ACHN (cell line): ENCODE results near the gene HERC6.
"Not testable (repeated sequence)": the region's sequence is repeated elsewhere in the genome, so short reads cannot be mapped to it uniquely, and the experiment has no call there.

Source experiments
- DNase-seq: peaks from one replicate; pipeline ENCODE4 v3.0.0-alpha.2; 2015
- in situ Hi-C: cut with HindIII; loops from 2 replicates; pipeline ENCODE4 v1.10.0; 2017; ENCODE audit warnings: low sequenced_read_pairs, low pct_ligation_motif_present, low pct_unique_long_range_greater_than_20kb

HERC6 gene

GRCh38 chr4:88439161-88439760 is 60.6 kb downstream of the HERC6 start:
- in situ Hi-C loops, result no loop called here
- DNase-seq, result no peak

DNA sequence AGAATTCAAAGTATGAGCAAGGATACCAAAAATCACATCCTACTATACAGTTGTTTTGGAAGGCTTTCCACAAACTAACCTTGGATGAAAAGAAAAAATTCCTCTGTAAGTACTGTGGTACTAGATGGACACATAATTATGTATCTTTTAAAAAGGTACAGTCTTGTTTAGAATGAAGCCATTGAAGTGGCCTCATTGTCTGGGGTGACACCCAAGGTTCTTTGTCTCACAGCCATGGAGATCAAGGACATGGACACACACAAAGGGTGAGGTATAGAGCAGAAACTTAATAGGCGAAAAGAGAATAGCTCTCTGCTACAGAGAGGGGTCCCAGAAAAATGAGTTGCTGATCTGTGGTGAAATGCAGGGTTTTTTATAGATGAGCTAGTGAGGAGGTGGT is 61.5 kb downstream of the HERC6 start:
- in situ Hi-C loops, result no loop called here

GRCh38 chr4:88441696-88442095 is 63.0 kb downstream of the HERC6 start:
- no peak for DNase-seq
- in situ Hi-C loops, result no loop called here

More for the DNA sequence above, 61.5 kb downstream of the HERC6 start:
- DNase-seq, result no peak

- in situ Hi-C loops, result no loop called here
Measured at GRCh38 chr4:88442689-88443191, 64.1 kb downstream of the HERC6 start.

GRCh38 chr4:88443486-88443885 is 64.8 kb downstream of the HERC6 start:
- no peak for DNase-seq
- in situ Hi-C loops, result no loop called here

More at GRCh38 chr4:88442689-88443191, 64.1 kb downstream of the HERC6 start:
- DNase-seq, result peak; percentile 47

- no peak for DNase-seq
- in situ Hi-C loops, result no loop called here
Measured at GRCh38 chr4:88445252-88445651, 66.6 kb downstream of the HERC6 start.

DNA sequence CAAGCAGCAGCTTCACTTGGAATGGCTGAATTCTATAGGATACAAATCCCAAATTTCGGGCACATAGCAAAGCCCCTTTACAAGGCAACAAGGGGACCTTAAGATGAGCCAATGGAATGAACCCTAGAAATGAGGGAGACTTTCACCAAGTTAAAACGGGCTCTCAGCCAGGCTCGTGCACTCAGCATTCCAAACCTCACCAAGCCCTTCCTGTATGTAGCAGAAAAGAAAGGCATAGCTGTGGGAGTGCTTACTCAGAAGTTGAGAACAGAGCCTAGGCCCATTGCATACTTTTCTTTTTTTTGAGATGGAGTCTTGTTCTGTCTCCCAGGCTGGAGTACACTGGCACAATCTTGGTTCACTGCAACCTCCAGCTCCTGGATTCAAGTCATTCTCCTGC is 67.5 kb downstream of the HERC6 start:
- DNase-seq, result no peak
- in situ Hi-C loops, result no loop called here

GRCh38 chr4:88447371-88448095 is 68.9 kb downstream of the HERC6 start:
- DNase-seq, result no peak
- in situ Hi-C loops, result no loop called here

- in situ Hi-C loops, result not testable (repeated sequence)
Measured at GRCh38 chr4:88448211-88448765, 69.6 kb downstream of the HERC6 start.

DNA sequence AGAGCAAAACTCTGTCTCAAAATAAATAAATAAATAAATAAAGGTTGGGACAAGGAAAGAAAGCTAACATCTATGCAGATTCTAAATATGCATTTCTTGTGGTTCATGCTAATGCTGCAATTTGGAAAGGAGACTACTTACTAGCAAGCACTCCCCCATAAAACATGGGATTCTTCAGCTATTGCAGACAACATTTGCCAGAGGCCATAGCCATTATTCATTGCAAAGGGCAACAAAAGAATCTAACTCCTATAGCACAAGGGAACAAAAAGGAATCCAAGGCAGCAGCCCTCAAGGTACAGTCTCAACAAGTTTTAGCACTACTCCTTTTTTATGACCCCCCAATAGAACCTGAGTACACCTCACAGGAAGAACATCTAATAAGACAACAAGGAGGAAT is 70.2 kb downstream of the HERC6 start:
- DNase-seq, result no peak
- in situ Hi-C loops, result no loop called here

More at GRCh38 chr4:88448211-88448765, 69.6 kb downstream of the HERC6 start:
- not testable (repeated sequence) for DNase-seq

- in situ Hi-C loops, result no loop called here
- no peak for DNase-seq
Measured at GRCh38 chr4:88449290-88449689, 70.6 kb downstream of the HERC6 start.

GRCh38 chr4:88451205-88451604 is 72.6 kb downstream of the HERC6 start:
- in situ Hi-C loops, result no loop called here
- no peak for DNase-seq

- DNase-seq, result no peak
- in situ Hi-C loops, result no loop called here
Measured at GRCh38 chr4:88452912-88453311, 74.3 kb downstream of the HERC6 start.

GRCh38 chr4:88456670-88457306 is 78.1 kb downstream of the HERC6 start, which contains the start of gene HERC5:
Gene HERC5, plus strand, starts transcription at chr4:88457119. Its CDS starts 151 bp downstream, at chr4:88457270.
- peak; percentile 91 for DNase-seq
- in situ Hi-C loops, result no loop called here

DNA sequence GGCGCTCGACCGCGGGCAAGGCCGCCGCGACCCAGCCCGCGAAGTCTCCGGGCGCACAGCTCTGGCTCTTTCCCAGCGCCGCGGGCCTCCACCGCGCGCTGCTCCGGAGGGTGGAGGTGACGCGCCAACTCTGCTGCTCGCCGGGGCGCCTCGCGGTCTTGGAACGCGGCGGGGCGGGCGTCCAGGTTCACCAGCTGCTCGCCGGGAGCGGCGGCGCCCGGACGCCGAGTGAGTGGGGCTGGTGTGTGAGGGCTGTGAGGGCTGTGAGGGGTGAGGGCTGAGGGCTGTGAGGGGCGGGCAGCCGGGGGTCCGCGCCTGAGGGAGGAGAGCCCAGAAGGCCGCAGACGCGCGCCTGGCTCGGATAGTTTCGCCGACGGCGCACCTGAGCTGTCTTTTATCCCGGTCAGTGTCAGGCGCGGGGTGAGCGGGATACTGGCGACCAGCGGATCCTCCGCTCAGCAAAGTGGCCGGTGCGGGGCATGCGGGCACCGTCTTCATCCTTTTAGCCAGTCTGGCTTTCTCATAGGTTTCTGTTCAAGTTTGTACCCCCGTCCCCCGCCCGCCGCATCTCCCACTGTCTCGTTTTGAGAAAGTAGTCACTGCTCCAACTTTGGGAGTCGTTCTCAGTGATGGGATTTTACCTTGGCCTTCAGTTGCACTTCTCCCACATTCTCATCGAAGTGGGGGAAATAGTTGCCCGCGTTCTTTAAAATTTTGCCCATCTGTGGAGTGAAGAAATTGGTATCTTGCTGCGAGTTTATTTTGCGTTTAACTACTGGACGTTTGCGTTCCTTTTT is 78.9 kb downstream of the HERC6 start:
- in situ Hi-C loops, result no loop called here
- DNase-seq, result peak; percentile 39

DNA sequence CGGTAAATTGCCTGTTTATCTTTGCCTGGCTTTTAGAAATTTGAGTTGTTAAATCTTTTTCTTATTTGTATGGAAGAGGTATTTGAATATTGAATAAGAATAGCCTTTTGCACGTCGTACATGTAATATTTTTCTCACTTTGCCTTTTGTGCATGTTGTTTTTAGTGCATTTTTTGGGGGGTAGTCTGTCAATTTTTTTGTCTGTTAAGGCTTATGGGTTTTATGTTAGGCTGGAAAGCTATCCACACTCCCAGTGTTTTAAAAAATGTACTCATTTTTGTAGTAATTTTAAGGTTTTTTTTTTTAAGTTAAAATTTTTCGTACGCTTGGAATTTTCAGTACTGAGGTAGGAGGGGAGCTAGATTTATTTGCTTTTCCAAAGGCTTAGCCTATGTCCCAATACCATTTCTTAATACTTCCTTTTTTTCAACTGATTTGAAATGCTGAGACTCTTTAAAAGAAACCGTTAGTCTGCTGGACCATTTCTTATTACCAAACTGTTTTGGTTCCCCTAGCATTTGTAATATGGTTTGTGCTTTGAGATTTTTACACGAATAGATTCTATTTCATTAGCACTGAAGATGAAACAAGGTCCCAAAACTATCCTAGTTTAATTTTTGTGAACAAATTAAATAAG is 79.6 kb downstream of the HERC6 start:
- in situ Hi-C loops, result no loop called here
- DNase-seq, result no peak

DNA sequence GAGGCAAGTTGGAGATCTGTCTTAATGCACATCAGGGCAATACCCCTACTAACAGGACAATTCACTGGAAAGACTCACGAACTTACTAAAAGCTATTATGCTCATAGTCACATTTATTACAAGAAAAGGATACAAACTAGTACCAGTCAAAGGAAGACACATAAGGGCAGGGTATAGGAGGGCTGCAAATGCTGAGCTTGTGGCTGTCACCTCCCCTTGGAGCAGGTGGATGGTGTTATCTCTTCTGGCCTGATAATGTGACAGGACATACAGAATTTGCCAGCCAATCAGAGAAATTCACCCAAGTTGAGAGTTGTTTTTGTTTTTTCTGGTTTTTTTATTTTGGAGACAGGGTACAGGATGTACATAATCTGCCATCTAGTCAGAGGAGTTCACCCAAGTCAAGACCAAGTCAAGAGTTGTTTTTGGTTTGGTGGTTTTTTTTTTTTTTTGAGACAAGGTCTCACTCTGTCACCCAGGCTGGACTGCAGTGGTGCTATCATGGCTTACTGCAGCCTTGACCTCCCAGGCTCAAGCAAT is 87.1 kb downstream of the HERC6 start:
- DNase-seq, result no peak
- in situ Hi-C loops, result no loop called here

GRCh38 chr4:88467392-88467791 is 88.7 kb downstream of the HERC6 start:
- no peak for DNase-seq
- in situ Hi-C loops, result no loop called here
